Measurements from ENCODE around the gene KNCN. TPM values are rescaled to one million over a fixed set of nuclear protein-coding genes. Genes with fewer than 3 reads are reported as not detected.

Gene KNCN
- total RNA-seq, 4 donors from 2014 or later, result not detected

GRCh38 chr1:46520063-46520911, 31.2 kb downstream of the KNCN start:
- TF ChIP-seq POLR2AphosphoS5 (IDR thresholded peaks at IDR 0.05) (no peak), POLR2A (IDR thresholded peaks at IDR 0.05; ENCODE audit: low read depth) (no peak), EP300 (IDR thresholded peaks at IDR 0.05) (no peak)
- TF ChIP-seq, protein P1, sequence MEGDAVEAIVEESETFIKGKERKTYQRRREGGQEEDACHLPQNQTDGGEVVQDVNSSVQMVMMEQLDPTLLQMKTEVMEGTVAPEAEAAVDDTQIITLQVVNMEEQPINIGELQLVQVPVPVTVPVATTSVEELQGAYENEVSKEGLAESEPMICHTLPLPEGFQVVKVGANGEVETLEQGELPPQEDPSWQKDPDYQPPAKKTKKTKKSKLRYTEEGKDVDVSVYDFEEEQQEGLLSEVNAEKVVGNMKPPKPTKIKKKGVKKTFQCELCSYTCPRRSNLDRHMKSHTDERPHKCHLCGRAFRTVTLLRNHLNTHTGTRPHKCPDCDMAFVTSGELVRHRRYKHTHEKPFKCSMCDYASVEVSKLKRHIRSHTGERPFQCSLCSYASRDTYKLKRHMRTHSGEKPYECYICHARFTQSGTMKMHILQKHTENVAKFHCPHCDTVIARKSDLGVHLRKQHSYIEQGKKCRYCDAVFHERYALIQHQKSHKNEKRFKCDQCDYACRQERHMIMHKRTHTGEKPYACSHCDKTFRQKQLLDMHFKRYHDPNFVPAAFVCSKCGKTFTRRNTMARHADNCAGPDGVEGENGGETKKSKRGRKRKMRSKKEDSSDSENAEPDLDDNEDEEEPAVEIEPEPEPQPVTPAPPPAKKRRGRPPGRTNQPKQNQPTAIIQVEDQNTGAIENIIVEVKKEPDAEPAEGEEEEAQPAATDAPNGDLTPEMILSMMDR (IDR thresholded peaks at IDR 0.05), result no peak
- intact Hi-C loops (cut with DNase I), result no loop called here
- H3K4me3 ChIP-seq, result no peak overlapping the region
- DNase-seq (ENCODE audit: extremely low spot score), result no peak
- peaks cover 0 to 8% (median 2%) of the 10 kb centered on the region in 4 donors for H3K4me1 ChIP-seq
- 58% methylated on average over 14 of the region's 15 CpGs for WGBS
- no peak overlapping the region for H3K27ac ChIP-seq (replicated peaks in 1 of 4)
- H3K9me3 ChIP-seq, result no peaks in the 10 kb centered on the region
- H3K36me3 ChIP-seq, result no peaks in the 10 kb centered on the region
- H3K27me3 ChIP-seq, result peaks cover 0 to 49% (median 0%) of the 10 kb centered on the region in 4 donors

DNA sequence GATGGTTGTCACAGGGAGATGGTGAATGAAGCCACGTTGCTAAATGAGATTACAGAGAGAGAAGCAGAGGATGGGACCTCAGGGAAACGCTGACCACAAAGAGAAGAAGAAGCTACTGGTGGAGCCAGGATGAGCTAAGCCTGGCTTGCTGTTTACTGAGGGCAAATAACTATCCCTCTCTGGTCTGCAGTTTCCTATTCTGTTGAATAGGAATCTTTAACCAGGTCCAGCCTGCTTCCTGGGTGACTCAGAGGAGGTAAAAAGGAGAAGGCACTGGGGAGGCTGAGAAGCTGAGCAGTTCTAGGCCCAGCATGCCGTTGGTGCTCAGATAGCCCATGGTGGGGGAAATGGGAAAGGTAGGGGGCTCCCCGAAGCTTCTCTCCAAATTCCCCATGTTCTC, 32.2 kb downstream of the KNCN start:
- H3K9me3 ChIP-seq, result no peaks in the 10 kb centered on the region
- intact Hi-C loops (cut with DNase I), result no loop called here
- peaks cover 0 to 44% (median 0%) of the 10 kb centered on the region in 4 donors for H3K27me3 ChIP-seq
- TF ChIP-seq EP300 (IDR thresholded peaks at IDR 0.05), result no peak
- TF ChIP-seq, protein P1 (IDR thresholded peaks at IDR 0.05), result no peak
- no peak for TF ChIP-seq POLR2AphosphoS5 (IDR thresholded peaks at IDR 0.05)
- TF ChIP-seq POLR2A (IDR thresholded peaks at IDR 0.05; ENCODE audit: low read depth), result no peak
- H3K36me3 ChIP-seq, result no peaks in the 10 kb centered on the region
- DNase-seq (ENCODE audit: extremely low spot score), result no peak
- H3K4me1 ChIP-seq, result peaks cover 0 to 8% (median 2%) of the 10 kb centered on the region in 4 donors
- H3K4me3 ChIP-seq, result no peak overlapping the region
- H3K27ac ChIP-seq (replicated peaks in 1 of 4), result no peak overlapping the region
- 71% methylated on average over 4 of the region's 4 CpGs for WGBS

DNA sequence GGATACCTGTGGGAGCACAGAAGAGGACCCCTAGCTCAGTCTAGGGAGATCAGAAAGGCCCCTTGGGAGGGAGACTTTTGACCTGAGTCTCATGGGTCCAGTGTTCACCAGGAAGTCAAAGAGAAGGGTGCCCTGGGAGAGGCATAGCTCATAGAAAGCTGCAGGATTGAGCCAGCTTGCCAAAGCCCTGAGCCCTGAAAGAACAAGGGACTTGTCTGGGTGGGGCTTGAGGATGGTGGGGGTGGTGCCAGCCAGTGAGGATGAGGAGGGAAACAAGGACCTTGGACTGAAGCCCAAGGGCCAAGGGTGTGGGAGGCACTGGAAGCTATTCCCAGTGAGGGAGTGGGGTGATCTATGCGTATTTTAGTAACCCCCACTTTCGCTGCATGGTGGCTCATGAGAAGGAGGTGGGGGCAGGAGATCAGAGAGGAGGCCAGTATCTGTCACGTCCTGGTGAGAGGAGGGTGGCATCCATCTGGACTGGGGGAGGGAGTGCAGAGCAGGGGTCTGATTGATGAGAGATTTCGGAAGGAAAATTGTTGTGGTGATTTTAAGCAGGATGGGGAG, 33.4 kb downstream of the KNCN start:
- WGBS, result 77% methylated on average over 4 of the region's 4 CpGs

DNA sequence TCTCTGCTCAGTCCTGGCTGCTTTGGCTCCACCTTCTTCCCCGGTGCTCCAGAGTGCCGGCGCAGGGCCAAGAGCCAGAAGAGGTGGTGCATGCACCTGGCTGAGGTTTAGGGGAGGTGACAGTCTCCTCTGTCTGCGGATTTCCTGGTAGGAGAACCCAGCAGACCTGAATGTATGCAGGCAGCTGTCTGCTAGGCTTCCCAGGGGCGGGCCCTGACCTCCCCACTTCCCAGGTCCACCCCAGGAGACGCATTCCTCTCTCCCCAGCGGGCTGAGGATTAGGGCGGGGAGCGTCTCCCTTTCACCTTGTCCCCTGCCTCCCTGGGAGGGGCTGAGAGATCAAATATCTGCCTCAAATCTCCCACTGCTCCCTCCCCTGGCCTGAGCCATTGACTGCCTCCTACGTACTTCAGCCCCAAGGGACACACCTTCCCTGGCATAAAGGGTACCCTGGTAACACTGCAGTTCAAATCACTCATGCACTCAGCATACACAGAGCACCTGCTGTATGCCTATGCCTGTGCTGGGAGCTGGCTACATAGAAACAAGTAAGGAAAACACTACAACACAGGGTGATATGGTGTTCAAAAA, 34.3 kb downstream of the KNCN start:
- WGBS, result 25% methylated on average over 10 of the region's 10 CpGs
- intact Hi-C loops (cut with DNase I), result no loop called here
- TF ChIP-seq, protein P1 (IDR thresholded peaks at IDR 0.05), result no peak
- TF ChIP-seq POLR2AphosphoS5 (IDR thresholded peaks at IDR 0.05), result no peak
- TF ChIP-seq POLR2A (IDR thresholded peaks at IDR 0.05; ENCODE audit: low read depth), result no peak
- TF ChIP-seq EP300 (IDR thresholded peaks at IDR 0.05), result no peak
- H3K4me3 ChIP-seq, result no peak overlapping the region
- H3K36me3 ChIP-seq, result no peaks in the 10 kb centered on the region
- peaks cover 0 to 51% (median 0%) of the 10 kb centered on the region in 4 donors for H3K27me3 ChIP-seq
- no peak overlapping the region for H3K27ac ChIP-seq (replicated peaks in 1 of 4)
- no peak for DNase-seq (ENCODE audit: extremely low spot score)
- H3K4me1 ChIP-seq, result no peaks in the 10 kb centered on the region
- no peaks in the 10 kb centered on the region for H3K9me3 ChIP-seq

More for the DNA sequence above, 33.4 kb downstream of the KNCN start:
- no peak overlapping the region for H3K4me3 ChIP-seq
- H3K36me3 ChIP-seq, result no peaks in the 10 kb centered on the region
- no peak overlapping the region for H3K27ac ChIP-seq (replicated peaks in 1 of 4)
- TF ChIP-seq POLR2AphosphoS5 (IDR thresholded peaks at IDR 0.05) (no peak), EP300 (IDR thresholded peaks at IDR 0.05) (no peak), POLR2A (IDR thresholded peaks at IDR 0.05; ENCODE audit: low read depth) (no peak)
- TF ChIP-seq, protein P1 (IDR thresholded peaks at IDR 0.05), result no peak
- H3K27me3 ChIP-seq, result peaks cover 0 to 44% (median 0%) of the 10 kb centered on the region in 4 donors
- H3K4me1 ChIP-seq, result peaks cover 0 to 8% (median 2%) of the 10 kb centered on the region in 4 donors
- intact Hi-C loops (cut with DNase I), result no loop called here
- no peak for DNase-seq (ENCODE audit: extremely low spot score)
- H3K9me3 ChIP-seq, result no peaks in the 10 kb centered on the region
